LNCaP clone FGC (cell line): ENCODE data around the gene INPP5A.

ENCODE experiments used
- DNase-seq: peaks from one replicate; pipeline ENCODE4 v3.0.0-alpha.2; 2011; ENCODE audit warnings: low read depth
- H3K4me3 ChIP-seq: 2 replicates; pipeline ENCODE4 v1.5.1; 2011; ENCODE audit warnings: mild to moderate bottlenecking, low read depth, low read length, control low read depth
- TF ChIP-seq, protein P1 (sequence below): IDR thresholded peaks from 2 replicates; pipeline ENCODE4 v1.5.1; 2012; ENCODE audit warnings: mild to moderate bottlenecking; ENCODE audit not compliant: control insufficient read depth, insufficient read depth; ENCODE audit errors: extremely low read depth

Gene INPP5A

GRCh38 chr10:132693676-132694075 lies 156.1 kb downstream of the INPP5A start:
- TF ChIP-seq, protein P1, sequence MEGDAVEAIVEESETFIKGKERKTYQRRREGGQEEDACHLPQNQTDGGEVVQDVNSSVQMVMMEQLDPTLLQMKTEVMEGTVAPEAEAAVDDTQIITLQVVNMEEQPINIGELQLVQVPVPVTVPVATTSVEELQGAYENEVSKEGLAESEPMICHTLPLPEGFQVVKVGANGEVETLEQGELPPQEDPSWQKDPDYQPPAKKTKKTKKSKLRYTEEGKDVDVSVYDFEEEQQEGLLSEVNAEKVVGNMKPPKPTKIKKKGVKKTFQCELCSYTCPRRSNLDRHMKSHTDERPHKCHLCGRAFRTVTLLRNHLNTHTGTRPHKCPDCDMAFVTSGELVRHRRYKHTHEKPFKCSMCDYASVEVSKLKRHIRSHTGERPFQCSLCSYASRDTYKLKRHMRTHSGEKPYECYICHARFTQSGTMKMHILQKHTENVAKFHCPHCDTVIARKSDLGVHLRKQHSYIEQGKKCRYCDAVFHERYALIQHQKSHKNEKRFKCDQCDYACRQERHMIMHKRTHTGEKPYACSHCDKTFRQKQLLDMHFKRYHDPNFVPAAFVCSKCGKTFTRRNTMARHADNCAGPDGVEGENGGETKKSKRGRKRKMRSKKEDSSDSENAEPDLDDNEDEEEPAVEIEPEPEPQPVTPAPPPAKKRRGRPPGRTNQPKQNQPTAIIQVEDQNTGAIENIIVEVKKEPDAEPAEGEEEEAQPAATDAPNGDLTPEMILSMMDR: no peak
- H3K4me3 ChIP-seq: no peak overlapping the region
- no peak for DNase-seq

DNA sequence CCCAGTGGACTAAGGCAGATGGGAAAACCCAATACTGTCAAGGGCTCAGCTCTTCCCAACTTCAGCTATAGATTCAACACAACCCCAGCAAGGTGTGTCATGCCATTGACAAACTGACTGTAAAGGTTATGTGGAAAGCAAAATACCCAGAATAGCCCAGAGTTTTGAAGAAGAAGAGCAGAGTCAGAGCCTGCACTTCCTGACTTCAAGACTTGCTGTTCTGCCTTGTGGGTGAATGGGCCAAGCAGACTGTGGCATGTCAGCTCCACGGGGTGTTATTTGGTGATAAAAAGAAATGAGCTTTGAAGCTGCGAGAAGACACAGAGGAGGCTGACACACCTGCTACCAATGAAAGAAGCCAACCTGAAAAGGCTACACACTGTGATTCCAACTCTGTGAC lies 158.6 kb downstream of the INPP5A start:
- TF ChIP-seq, protein P1: no peak
- no peak overlapping the region for H3K4me3 ChIP-seq
- no peak for DNase-seq

DNA sequence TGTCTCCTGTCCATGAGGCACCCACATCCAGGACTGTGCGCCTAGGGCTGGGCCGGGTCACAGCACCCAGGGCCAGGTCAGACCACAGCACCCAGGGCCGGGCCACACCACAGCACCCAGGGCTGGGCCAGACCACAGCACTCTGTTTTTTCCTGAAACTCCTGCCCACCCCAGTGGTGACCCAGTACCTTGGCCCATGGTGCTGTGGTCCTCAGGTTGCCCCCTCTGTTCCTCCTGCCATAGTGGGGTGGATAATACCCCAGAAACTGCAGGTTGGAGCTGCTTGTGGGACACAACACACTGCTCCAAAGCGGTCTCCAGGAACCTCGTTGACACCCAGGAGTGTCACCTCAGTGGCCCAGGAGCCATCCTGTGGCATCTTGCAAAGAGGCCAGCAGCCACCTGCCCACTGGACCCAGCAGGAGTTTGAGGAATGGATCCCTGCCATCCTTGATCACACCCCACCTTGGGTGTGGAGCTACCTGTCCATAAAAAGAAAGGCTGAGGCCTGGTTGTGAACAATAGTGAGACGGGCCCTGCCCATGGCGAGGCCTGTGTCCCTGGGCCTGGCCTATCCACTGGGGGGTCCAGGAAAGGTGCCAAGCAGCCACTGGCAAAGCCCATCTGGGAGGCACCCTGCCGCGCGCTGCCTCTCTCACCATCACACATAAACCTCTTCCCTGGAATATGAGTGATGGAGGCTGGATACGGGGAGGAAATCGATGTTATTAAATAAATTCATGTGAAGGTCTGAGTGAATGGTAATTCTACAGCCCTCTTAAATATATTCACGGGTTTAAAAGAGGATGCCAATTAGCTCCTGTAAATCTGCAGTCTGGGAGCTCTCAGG lies 159.4 kb downstream of the INPP5A start:
- DNase-seq: no peak
- no peak overlapping the region for H3K4me3 ChIP-seq
- TF ChIP-seq, protein P1: no peak

DNA sequence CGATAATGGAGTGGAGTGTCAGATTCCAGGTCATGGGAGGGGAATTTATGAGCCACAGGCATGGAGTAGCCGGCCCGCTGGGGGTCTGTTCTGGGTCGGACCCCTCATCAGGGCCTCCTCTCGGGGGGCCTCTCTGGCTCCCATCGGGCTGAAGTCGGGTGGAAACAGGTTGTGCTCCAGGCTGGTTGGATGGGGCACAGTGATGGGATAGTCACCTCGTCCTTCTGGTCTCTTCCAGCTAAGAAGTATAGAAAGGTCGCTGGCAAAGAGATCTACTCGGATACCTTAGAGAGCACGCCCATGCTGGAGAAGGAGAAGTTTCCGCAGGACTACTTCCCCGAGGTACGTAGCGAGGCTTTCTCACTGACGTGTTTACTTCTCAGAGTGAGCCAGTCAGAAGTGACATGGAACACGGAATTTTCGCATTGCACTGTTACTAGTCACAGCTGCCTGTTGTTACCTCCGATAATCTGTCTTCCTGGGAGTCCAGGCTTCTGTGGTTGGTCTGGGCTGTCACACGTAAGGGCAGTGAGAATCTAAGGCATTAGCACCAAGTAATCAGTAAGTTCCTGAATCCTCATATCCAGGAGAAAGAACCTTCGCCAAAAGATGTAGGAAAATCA lies 160.1 kb downstream of the INPP5A start:
- no peak for DNase-seq
- H3K4me3 ChIP-seq: no peak overlapping the region
- TF ChIP-seq, protein P1: no peak

- DNase-seq: no peak
- no peak overlapping the region for H3K4me3 ChIP-seq
- TF ChIP-seq, protein P1: no peak
These were observed 160.7 kb downstream of the INPP5A start for GRCh38 chr10:132698211-132698751.

DNA sequence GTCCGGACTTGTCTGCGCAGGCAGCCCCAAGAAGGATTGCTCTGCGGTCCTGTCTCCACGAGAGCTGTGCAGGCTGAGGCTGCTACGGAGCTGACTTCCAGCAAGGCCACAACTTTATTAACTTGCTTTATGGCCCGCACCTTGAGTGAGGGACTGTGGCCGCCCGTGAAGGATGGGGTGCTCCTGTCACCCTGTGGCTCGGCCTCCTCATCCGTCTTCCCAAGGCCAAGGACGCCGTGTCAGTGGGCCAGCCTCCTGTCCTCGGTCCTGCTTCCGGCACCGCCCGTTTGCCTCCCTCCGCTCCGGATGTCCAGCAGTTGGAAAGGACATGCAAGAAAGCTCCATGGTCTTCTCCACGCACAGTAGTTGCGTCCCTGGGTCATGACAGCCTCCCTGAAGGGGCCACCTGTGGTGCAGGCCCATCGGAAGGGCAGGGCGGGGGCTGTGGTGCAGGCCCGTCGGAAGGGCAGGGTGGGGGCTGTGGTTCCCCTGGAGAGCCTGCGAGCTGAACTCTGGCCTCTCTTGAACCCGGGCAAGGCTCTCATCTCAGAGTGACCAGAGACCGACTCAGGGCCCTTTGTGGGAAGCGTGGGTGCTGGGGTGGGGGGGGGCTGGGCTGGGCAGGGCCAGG lies 161.3 kb downstream of the INPP5A start:
- no peak for DNase-seq
- TF ChIP-seq, protein P1: no peak
- H3K4me3 ChIP-seq: no peak overlapping the region
